Measurements from ENCODE around the gene ARHGAP9.

GRCh38 chr12:57450057-57450456 lies 29.6 kb downstream of the ARHGAP9 start:
- TF ChIP-seq TEAD4 (CRISPR knock-in tag; IDR thresholded peaks at IDR 0.05): no peak
- TF ChIP-seq FOXP1 (CRISPR knock-in tag; IDR thresholded peaks at IDR 0.05; ENCODE audit: borderline replicate concordance): no peak
- TF ChIP-seq ZSCAN18 (CRISPR knock-in tag; IDR thresholded peaks at IDR 0.05): no peak
- no peak for TF ChIP-seq CTCF (IDR thresholded peaks at IDR 0.05)
- TF ChIP-seq PREB (CRISPR knock-in tag; IDR thresholded peaks at IDR 0.05; ENCODE audit: borderline replicate concordance): no peak
- TF ChIP-seq NR2C2 (CRISPR knock-in tag; IDR thresholded peaks at IDR 0.05): no peak
- no peak for TF ChIP-seq MAX (CRISPR knock-in tag; IDR thresholded peaks at IDR 0.05)
- TF ChIP-seq RELA (CRISPR knock-in tag; IDR thresholded peaks at IDR 0.05; ENCODE audit: borderline replicate concordance): no peak
- TF ChIP-seq ESRRA (CRISPR knock-in tag; IDR thresholded peaks at IDR 0.05; ENCODE audit: borderline replicate concordance): no peak
- no peak for TF ChIP-seq MLX (CRISPR knock-in tag; IDR thresholded peaks at IDR 0.05)
- TF ChIP-seq ELF4 (CRISPR knock-in tag; IDR thresholded peaks at IDR 0.05; ENCODE audit: low read depth): no peak
- TF ChIP-seq IRF1 (CRISPR knock-in tag; IDR thresholded peaks at IDR 0.05): no peak
- TF ChIP-seq ETV6 (CRISPR knock-in tag; IDR thresholded peaks at IDR 0.05): no peak
- no peak for TF ChIP-seq NR1H2 (CRISPR knock-in tag; IDR thresholded peaks at IDR 0.05)
